Large intestine (tissue), 3 donors: ENCODE measurements around the gene NLRP1. TPM values are rescaled to one million over a fixed set of nuclear protein-coding genes. Genes with fewer than 3 reads are reported as not detected.

Experiments used
- DNase-seq, 2 donors: peaks; one replicate each; pipeline versions ENCODE4 v3.0.0 to v3.0.0-alpha.2; 2013
- H3K27ac ChIP-seq: one replicate; pipeline ENCODE4 v1.5.1; 2013; ENCODE audit warnings: low read length
- H3K27me3 ChIP-seq: 2 replicates; pipeline ENCODE4 v1.6.1; 2013; ENCODE audit warnings: low read length; ENCODE audit not compliant: control insufficient read depth, insufficient read depth
- H3K36me3 ChIP-seq: 2 replicates; pipeline ENCODE4 v1.6.1; 2013; ENCODE audit warnings: low read length; ENCODE audit not compliant: control insufficient read depth, insufficient read depth
- H3K4me1 ChIP-seq: one replicate; pipeline ENCODE4 v1.6.1; 2013; ENCODE audit warnings: low read length; ENCODE audit not compliant: control insufficient read depth, insufficient read depth
- H3K4me3 ChIP-seq: one replicate; pipeline ENCODE4 v1.5.1; 2013; ENCODE audit warnings: low read length
- H3K9me3 ChIP-seq: one replicate; pipeline ENCODE4 v1.6.1; 2013; ENCODE audit warnings: mild to moderate bottlenecking, low read depth, low read length, moderate library complexity; ENCODE audit not compliant: control insufficient read depth
- WGBS: methylation state at CpG from one replicate; pipeline ENCODE4 v1.1.5; 2013; ENCODE audit warnings: low lambda C conversion rate; ENCODE audit not compliant: insufficient coverage; 5-methylcytosine and 5-hydroxymethylcytosine counted together
- polyA plus RNA-seq: library from polyadenylated mRNA; unstranded; fragments of 120-200 nt; gene quantifications from one replicate; pipeline ENCODE4 v1.2.1, GENCODE V29; 2013

The NLRP1 gene
- polyA plus RNA-seq, 1 donor: 29.1 TPM

GRCh38 chr17:5480962-5481361, 103.3 kb downstream of the NLRP1 start:
- no peaks in the 10 kb centered on the region for H3K27me3 ChIP-seq
- H3K27ac ChIP-seq: no peak overlapping the region
- H3K4me1 ChIP-seq: no peaks in the 10 kb centered on the region
- H3K9me3 ChIP-seq: no peaks in the 10 kb centered on the region
- H3K4me3 ChIP-seq: no peak overlapping the region
- peaks cover 62% of the 10 kb centered on the region for H3K36me3 ChIP-seq
- no peak for DNase-seq
- 100% methylated on average over 1 of the region's 6 CpGs for WGBS

- no peaks in the 10 kb centered on the region for H3K9me3 ChIP-seq
- no CpG with 5 or more reads among the region's 4 CpGs for WGBS
- no peaks in the 10 kb centered on the region for H3K27me3 ChIP-seq
- no peak for DNase-seq
- H3K4me3 ChIP-seq: no peak overlapping the region
- H3K4me1 ChIP-seq: no peaks in the 10 kb centered on the region
- H3K27ac ChIP-seq: no peak overlapping the region
- H3K36me3 ChIP-seq: peaks cover 74% of the 10 kb centered on the region
Measured at GRCh38 chr17:5478992-5479391, 105.3 kb downstream of the NLRP1 start.

- no peak for DNase-seq
Measured at GRCh38 chr17:5473906-5474305, 110.4 kb downstream of the NLRP1 start.

GRCh38 chr17:5472511-5472910, 111.8 kb downstream of the NLRP1 start:
- 100% methylated on average over 2 of the region's 3 CpGs for WGBS
- H3K27me3 ChIP-seq: no peaks in the 10 kb centered on the region
- DNase-seq: no peak
- no peak overlapping the region for H3K4me3 ChIP-seq
- no peaks in the 10 kb centered on the region for H3K9me3 ChIP-seq
- no peaks in the 10 kb centered on the region for H3K4me1 ChIP-seq
- peaks cover 31% of the 10 kb centered on the region for H3K36me3 ChIP-seq
- H3K27ac ChIP-seq: no peak overlapping the region

More at GRCh38 chr17:5473906-5474305, 110.4 kb downstream of the NLRP1 start:
- Histone ChIP-seq H3K4me1 (no peaks in the 10 kb centered on the region), H3K27ac (no peak overlapping the region), H3K9me3 (no peaks in the 10 kb centered on the region), H3K4me3 (no peak overlapping the region), H3K27me3 (no peaks in the 10 kb centered on the region), H3K36me3 (peaks cover 45% of the 10 kb centered on the region)
- 100% methylated on average over 1 of the region's 2 CpGs for WGBS

- Histone ChIP-seq H3K27ac (peak overlapping the region; percentile 27), H3K4me1 (no peaks in the 10 kb centered on the region), H3K36me3 (peaks cover 2% of the 10 kb centered on the region), H3K9me3 (no peaks in the 10 kb centered on the region), H3K27me3 (no peaks in the 10 kb centered on the region), H3K4me3 (peak overlapping the region; percentile 89)
- DNase-seq: no peak
- no CpG with 5 or more reads among the region's 17 CpGs for WGBS
Measured at GRCh38 chr17:5468075-5468473, 116.2 kb downstream of the NLRP1 start.

GRCh38 chr17:5467416-5467815, 116.9 kb downstream of the NLRP1 start:
- H3K9me3 ChIP-seq: no peaks in the 10 kb centered on the region
- H3K36me3 ChIP-seq: peaks cover under 1% of the 10 kb centered on the region
- WGBS: no CpG with 5 or more reads among the region's 8 CpGs
- H3K27me3 ChIP-seq: no peaks in the 10 kb centered on the region
- H3K4me3 ChIP-seq: peak overlapping the region; percentile 89
- H3K4me1 ChIP-seq: no peaks in the 10 kb centered on the region
- H3K27ac ChIP-seq: no peak overlapping the region
- no peak for DNase-seq

GRCh38 chr17:5466295-5466694, 118.0 kb downstream of the NLRP1 start:
- no peaks in the 10 kb centered on the region for H3K9me3 ChIP-seq
- no peak overlapping the region for H3K4me3 ChIP-seq
- no CpG with 5 or more reads among the region's 4 CpGs for WGBS

GRCh38 chr17:5464717-5465507, 119.4 kb downstream of the NLRP1 start:
- H3K36me3 ChIP-seq: peaks cover 14% of the 10 kb centered on the region
- H3K4me3 ChIP-seq: no peak overlapping the region
- no peaks in the 10 kb centered on the region for H3K4me1 ChIP-seq
- H3K27ac ChIP-seq: no peak overlapping the region
- H3K9me3 ChIP-seq: no peaks in the 10 kb centered on the region
- no CpG with 5 or more reads among the region's 10 CpGs for WGBS
- no peak for DNase-seq
- H3K27me3 ChIP-seq: no peaks in the 10 kb centered on the region

More at GRCh38 chr17:5466295-5466694, 118.0 kb downstream of the NLRP1 start:
- Histone ChIP-seq H3K36me3 (peaks cover 5% of the 10 kb centered on the region), H3K27ac (no peak overlapping the region), H3K27me3 (no peaks in the 10 kb centered on the region), H3K4me1 (no peaks in the 10 kb centered on the region)
- no peak for DNase-seq

Other genes starting within 250 kb of the NLRP1 start
- gene NUP88, start 164.8 kb downstream of the NLRP1 start, polyA plus RNA-seq: 55.3 TPM
- 62.4 TPM for gene RPAIN, start 164.3 kb downstream of the NLRP1 start, polyA plus RNA-seq
- gene C1QBP, start 145.4 kb downstream of the NLRP1 start, polyA plus RNA-seq: 140 TPM
- gene DHX33, start 115.5 kb downstream of the NLRP1 start, polyA plus RNA-seq: 14.4 TPM
- gene DERL2, start 98.3 kb downstream of the NLRP1 start, polyA plus RNA-seq: 65.4 TPM
- gene MIS12, start 97.9 kb downstream of the NLRP1 start, polyA plus RNA-seq: 23.9 TPM